Endothelial cell (in vitro differentiated cells): Measurements from ENCODE around the gene B3GALT4. TPM values are rescaled to one million over a fixed set of nuclear protein-coding genes. Genes with fewer than 3 reads are reported as not detected.
A peak's percentile ranks its signal among the peaks of the same experiment; 100 is the strongest.

Source experiments
- DNase-seq: peaks from one replicate; pipeline ENCODE4 v3.0.0; 2021; ENCODE audit warnings: low spot score
- H3K27ac Mint-ChIP-seq: one replicate; pipeline ENCODE4 v1.8.0; 2021; ENCODE audit warnings: mixed read lengths, inconsistent platforms; ENCODE audit not compliant: unreplicated experiment
- H3K27me3 Mint-ChIP-seq: one replicate; pipeline ENCODE4 v1.8.0; 2021; ENCODE audit warnings: mild to moderate bottlenecking, moderate library complexity, mixed read lengths, inconsistent platforms; ENCODE audit not compliant: unreplicated experiment
- H3K36me3 Mint-ChIP-seq: one replicate; pipeline ENCODE4 v1.8.0; 2021; ENCODE audit warnings: mild to moderate bottlenecking, low read depth, mixed read lengths, inconsistent platforms; ENCODE audit not compliant: unreplicated experiment
- H3K4me1 Mint-ChIP-seq: one replicate; pipeline ENCODE4 v1.8.0; 2021; ENCODE audit warnings: mild to moderate bottlenecking, mixed read lengths, inconsistent platforms; ENCODE audit not compliant: unreplicated experiment
- H3K4me3 Mint-ChIP-seq: one replicate; pipeline ENCODE4 v1.8.0; 2021; ENCODE audit warnings: mild to moderate bottlenecking, mixed read lengths, inconsistent platforms; ENCODE audit not compliant: unreplicated experiment
- H3K9me3 Mint-ChIP-seq: one replicate; pipeline ENCODE4 v1.8.0; 2021; ENCODE audit warnings: mixed read lengths, inconsistent platforms; ENCODE audit not compliant: unreplicated experiment
- CTCF ChIP-seq: fragments of 200-600 bp; sonication (generic); IDR thresholded peaks from one replicate; pipeline ENCODE4 v1.5.0; 2021; ENCODE audit warnings: antibody characterized with exemption; ENCODE audit not compliant: unreplicated experiment
- total RNA-seq: library from RNA; stranded (reverse); fragmentation: NEBNext Ultra II Directional; extraction: Animal tissue kit (Norgen Biotek cat#: 25700); gene quantifications from one replicate; pipeline ENCODE4 v1.2.1, GENCODE V29; 2021; ENCODE audit not compliant: unreplicated experiment

The B3GALT4 gene
- total RNA-seq, 1 donor from 2014 or later = 3.8 TPM

DNA sequence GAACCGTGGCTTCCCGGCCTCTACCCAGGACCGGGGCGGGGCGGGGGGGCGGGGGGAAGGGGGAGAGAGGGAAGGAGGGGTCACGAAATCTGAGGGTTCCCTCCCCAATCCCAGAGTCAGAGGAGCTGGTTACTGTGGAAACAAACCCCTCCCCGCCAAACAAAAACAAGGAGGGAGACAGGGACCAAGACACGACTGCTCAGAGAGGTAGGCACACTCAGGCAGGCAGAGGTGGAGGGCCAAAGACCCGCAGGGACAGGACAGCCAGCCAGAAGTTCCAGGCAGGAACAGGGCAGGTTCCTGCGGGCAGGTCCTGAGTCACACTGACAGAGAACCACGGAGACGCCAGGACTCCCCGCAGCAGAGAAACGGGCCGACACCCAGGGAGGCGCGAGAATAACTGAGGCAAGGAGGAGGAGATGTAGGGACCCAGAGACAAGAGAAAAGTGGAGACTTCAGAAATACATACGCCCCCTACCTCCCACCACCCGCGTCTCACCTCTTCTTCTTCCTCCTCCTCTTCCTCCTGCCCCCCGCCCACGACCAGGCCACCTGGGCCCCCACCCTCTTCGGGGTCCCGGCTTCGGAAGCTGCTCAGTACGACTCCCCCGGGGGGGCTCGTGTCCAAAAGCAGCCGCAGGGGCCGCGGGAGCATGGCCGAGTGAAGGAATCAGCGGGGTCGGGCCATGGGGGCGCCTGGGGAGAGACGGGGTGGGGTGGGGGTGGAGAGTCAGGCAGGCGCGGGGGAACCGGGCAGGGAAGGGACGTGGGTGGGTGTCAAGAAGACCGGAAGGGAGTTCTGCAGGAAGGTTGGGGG lies 21.2 kb downstream of the B3GALT4 start:
- H3K36me3 Mint-ChIP-seq = peaks cover 14% of the 10 kb centered on the region
- H3K4me1 Mint-ChIP-seq = peaks cover 27% of the 10 kb centered on the region
- DNase-seq = peak; percentile 72
- H3K27me3 Mint-ChIP-seq = peaks cover 41% of the 10 kb centered on the region
- no peaks in the 10 kb centered on the region for H3K9me3 Mint-ChIP-seq
- peak; percentile 16 for TF ChIP-seq CTCF
- H3K4me3 Mint-ChIP-seq = peak overlapping the region; percentile 100
- peak overlapping the region; percentile 100 for H3K27ac Mint-ChIP-seq

GRCh38 chr6:33298773-33299236 lies 21.9 kb downstream of the B3GALT4 start, which contains the start of gene RGL2:
Gene RGL2 (minus strand): TSS chr6:33298942. CDS start chr6:33298610, 332 bp downstream.
- Mint-ChIP-seq H3K4me3 (peak within 1 kb of the TSS; percentile 100), H3K27ac (peak within 1 kb of the TSS; percentile 100), H3K36me3 (peaks cover 17% of the 10 kb centered on the region), H3K4me1 (peaks cover 27% of the 10 kb centered on the region), H3K9me3 (no peaks in the 10 kb centered on the region), H3K27me3 (peaks cover 41% of the 10 kb centered on the region)
- peak; percentile 70 for DNase-seq
- TF ChIP-seq CTCF = no peak

DNA sequence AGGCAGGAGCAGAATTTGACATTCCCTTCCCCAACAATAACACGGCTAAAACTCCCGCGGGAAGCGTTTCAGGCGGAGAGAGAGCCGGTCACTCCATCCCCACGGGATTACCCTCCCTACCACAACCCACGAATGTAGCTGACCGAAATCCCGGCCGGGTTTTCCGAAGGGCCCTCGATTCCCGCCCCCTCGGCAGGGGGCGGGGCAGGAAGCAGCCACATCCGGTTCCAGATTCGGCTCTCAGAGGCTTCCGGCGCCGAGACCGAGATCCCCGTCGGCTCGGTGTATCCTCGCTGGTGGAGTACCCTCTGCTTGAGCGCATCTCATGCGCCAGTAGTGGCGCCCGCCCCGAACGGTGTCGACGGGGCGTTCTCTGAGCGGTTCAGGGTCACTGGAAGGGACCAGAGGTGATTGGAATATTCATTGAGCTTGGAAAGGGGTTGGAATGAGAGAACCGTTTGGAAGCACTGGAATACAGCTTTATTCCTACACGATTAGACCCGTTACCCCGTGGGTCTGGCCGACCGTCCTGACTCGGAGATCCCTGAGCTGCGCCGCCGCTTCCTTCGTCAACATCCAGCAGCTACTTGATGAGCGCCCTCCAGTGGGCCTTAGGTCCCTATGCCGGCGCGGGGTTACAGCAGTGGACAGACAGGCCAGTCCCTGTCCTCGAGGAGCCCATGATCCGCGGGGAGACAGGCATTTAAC lies 22.5 kb downstream of the B3GALT4 start:
- peak; percentile 91 for DNase-seq
- Mint-ChIP-seq H3K27me3 (peaks cover 38% of the 10 kb centered on the region), H3K27ac (peak overlapping the region; percentile 99), H3K36me3 (peaks cover 15% of the 10 kb centered on the region), H3K4me1 (peaks cover 24% of the 10 kb centered on the region), H3K4me3 (peak overlapping the region; percentile 100), H3K9me3 (no peaks in the 10 kb centered on the region)
- no peak for TF ChIP-seq CTCF

- DNase-seq = no peak
- Mint-ChIP-seq H3K27ac (no peak overlapping the region), H3K4me1 (peaks cover 12% of the 10 kb centered on the region), H3K36me3 (peaks cover 13% of the 10 kb centered on the region), H3K4me3 (no peak overlapping the region), H3K9me3 (no peaks in the 10 kb centered on the region), H3K27me3 (peaks cover 27% of the 10 kb centered on the region)
- no peak for TF ChIP-seq CTCF
Measured at GRCh38 chr6:33301877-33302276, 25.0 kb downstream of the B3GALT4 start.
